ENCODE results near the gene NEK4. TPM values are rescaled to one million over a fixed set of nuclear protein-coding genes. Genes with fewer than 3 reads are reported as not detected.

Gene NEK4
- total and polyA plus RNA-seq, 2 of the 13 experiments (the other 11 are each of a cell fraction or from before 2014, with no cell fraction given) = 16.5 to 38.0 TPM

- TF ChIP-seq ZNF784 (CRISPR knock-in tag; IDR thresholded peaks at IDR 0.05; ENCODE audit: borderline replicate concordance) (0 out of 2 replicates have a peak, but pooled peaks have one; percentile 50), SP2 (CRISPR knock-in tag; IDR thresholded peaks at IDR 0.05) (no peak), ZNF572 (CRISPR knock-in tag; IDR thresholded peaks at IDR 0.05) (0 out of 2 replicates have a peak, but pooled peaks have one; percentile 35), SALL2 (CRISPR knock-in tag; IDR thresholded peaks at IDR 0.05) (no peak), MTA1 (CRISPR knock-in tag; IDR thresholded peaks at IDR 0.05; ENCODE audit: borderline replicate concordance) (0 out of 2 replicates have a peak, but pooled peaks have one; percentile 3), DNMT3B (CRISPR knock-in tag; conservative IDR thresholded peaks at IDR 0.05) (no peak), ZSCAN22 (CRISPR knock-in tag; IDR thresholded peaks at IDR 0.05) (no peak), ONECUT2 (CRISPR knock-in tag; IDR thresholded peaks at IDR 0.05) (no peak), IRF9 (CRISPR knock-in tag; IDR thresholded peaks at IDR 0.05; ENCODE audit: borderline replicate concordance) (no peak), MNT (IDR thresholded peaks at IDR 0.05) (no peak), ZNF274 (CRISPR knock-in tag; IDR thresholded peaks at IDR 0.05) (no peak), GATAD1 (CRISPR knock-in tag; IDR thresholded peaks at IDR 0.05) (no peak), ZNF883 (CRISPR knock-in tag; IDR thresholded peaks at IDR 0.05; ENCODE audit: not compliant biosample characterization) (no peak), ZNF788 (CRISPR knock-in tag; IDR thresholded peaks at IDR 0.05; ENCODE audit: borderline replicate concordance) (0 out of 2 replicates have a peak, but pooled peaks have one; percentile 14), ZNF687 (CRISPR knock-in tag; IDR thresholded peaks at IDR 0.05) (0 out of 2 replicates have a peak, but pooled peaks have one; percentile 22)
Observed at GRCh38 chr3:52777959-52778805, 7.4 kb upstream of the NEK4 start (continued).

Data from HepG2 (cell line).